Ascending aorta (tissue), 2 donors: Measurements from ENCODE around the gene NRBP1. TPM values are rescaled to one million over a fixed set of nuclear protein-coding genes. Genes with fewer than 3 reads are reported as not detected.

ENCODE experiments used
- DNase-seq, 2 donors: peaks; one replicate each; pipeline ENCODE4 v3.0.0-alpha.2; 2019; ENCODE audit warnings: low spot score in 2 of 2
- H3K27ac ChIP-seq, 2 donors: fragments of 200-600 bp; sonication (generic); one replicate each; pipeline ENCODE4 v1.5.1; 2016 to 2017; ENCODE audit warnings: mild to moderate bottlenecking in 1 of 2
- H3K27me3 ChIP-seq: fragments of 200-600 bp; sonication (generic); one replicate; pipeline ENCODE4 v1.5.1; 2017
- H3K36me3 ChIP-seq, 2 donors: fragments of 200-600 bp; sonication (generic); one replicate each; pipeline ENCODE4 v1.5.1; 2016
- H3K4me1 ChIP-seq, 2 donors: fragments of 200-600 bp; sonication (generic); one replicate each; pipeline ENCODE4 v1.5.1; 2016 to 2017; ENCODE audit warnings: mild to moderate bottlenecking in 1 of 2
- H3K4me3 ChIP-seq, 2 donors: fragments of 200-600 bp; sonication (generic); one replicate each; pipeline ENCODE4 v1.5.1; 2016 to 2017; ENCODE audit warnings: mild to moderate bottlenecking in 1 of 2
- H3K9me3 ChIP-seq, 2 donors: fragments of 200-600 bp; sonication (generic); one replicate each; pipeline ENCODE4 v1.5.1; 2016
- intact Hi-C: fragments of 100-400 bp; cut with DNase I; formaldehyde crosslinking; loops from one replicate; pipeline ENCODE4 v1.15.1; 2023
- total RNA-seq: library from RNA; depleted of rRNA; stranded (reverse); fragments of >200 nt; gene quantifications from one replicate; pipeline ENCODE4 v1.1.0, GENCODE V29; 2016
- TF ChIP-seq, protein P1 (sequence below), 3 experiments: fragments of 200-600 bp in 2 of 3; fragments of 450-650 bp in 1 of 3; sonication (generic) in 2 of 3; IDR thresholded peaks; one replicate each; pipeline ENCODE4 v1.5.1; 2016 to 2019; ENCODE audit warnings: antibody characterized with exemption in 3 of 3, mild to moderate bottlenecking in 1 of 3, moderate library complexity in 1 of 3

The NRBP1 gene
- total RNA-seq, 1 donor from 2014 or later, result 42.1 TPM

DNA sequence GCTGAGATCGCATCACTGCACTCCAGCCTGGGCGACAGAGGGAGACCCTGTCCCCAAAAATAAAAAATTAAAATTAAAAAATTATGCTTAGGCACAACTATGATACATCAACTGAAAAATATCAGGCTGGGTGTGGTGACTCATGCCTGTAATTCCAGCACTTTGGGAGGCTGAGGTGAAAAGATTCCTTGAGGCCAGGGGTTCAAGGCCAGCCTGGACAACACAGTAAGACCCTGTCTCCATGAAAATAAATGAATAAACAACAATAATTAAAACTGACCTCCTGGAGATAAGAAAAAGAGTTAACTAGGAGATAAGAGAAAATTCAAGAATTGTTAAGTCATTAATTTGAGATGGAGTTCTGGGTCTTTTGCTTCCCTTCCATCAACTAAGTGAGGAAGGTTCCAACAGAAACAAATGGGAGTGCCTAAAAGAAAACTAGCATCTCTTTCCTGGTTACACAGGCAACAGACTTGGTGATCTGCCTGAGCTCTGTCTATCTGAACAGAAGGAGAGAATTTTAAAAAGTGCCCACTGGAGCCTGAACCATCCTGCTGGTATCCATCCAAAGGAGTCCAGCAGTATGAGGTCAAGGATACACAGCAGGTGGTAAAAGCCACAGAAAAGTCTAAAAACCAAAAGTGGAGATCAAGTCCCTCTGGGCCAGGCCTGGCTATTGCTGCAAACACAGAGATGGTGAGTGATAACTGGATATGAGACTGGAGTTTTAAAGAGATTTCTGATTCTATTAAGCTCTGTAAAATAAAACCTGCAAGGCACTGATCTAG is 27.9 kb upstream of the NRBP1 start:
- H3K36me3 ChIP-seq, result no peaks in the 10 kb centered on the region
- no peak overlapping the region for H3K27ac ChIP-seq
- no peaks in the 10 kb centered on the region for H3K9me3 ChIP-seq
- TF ChIP-seq, protein P1, sequence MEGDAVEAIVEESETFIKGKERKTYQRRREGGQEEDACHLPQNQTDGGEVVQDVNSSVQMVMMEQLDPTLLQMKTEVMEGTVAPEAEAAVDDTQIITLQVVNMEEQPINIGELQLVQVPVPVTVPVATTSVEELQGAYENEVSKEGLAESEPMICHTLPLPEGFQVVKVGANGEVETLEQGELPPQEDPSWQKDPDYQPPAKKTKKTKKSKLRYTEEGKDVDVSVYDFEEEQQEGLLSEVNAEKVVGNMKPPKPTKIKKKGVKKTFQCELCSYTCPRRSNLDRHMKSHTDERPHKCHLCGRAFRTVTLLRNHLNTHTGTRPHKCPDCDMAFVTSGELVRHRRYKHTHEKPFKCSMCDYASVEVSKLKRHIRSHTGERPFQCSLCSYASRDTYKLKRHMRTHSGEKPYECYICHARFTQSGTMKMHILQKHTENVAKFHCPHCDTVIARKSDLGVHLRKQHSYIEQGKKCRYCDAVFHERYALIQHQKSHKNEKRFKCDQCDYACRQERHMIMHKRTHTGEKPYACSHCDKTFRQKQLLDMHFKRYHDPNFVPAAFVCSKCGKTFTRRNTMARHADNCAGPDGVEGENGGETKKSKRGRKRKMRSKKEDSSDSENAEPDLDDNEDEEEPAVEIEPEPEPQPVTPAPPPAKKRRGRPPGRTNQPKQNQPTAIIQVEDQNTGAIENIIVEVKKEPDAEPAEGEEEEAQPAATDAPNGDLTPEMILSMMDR (IDR thresholded peaks at IDR 0.05), result no peak
- H3K4me1 ChIP-seq, result no peaks in the 10 kb centered on the region
- DNase-seq, result no peak
- no peaks in the 10 kb centered on the region for H3K27me3 ChIP-seq
- intact Hi-C loops, result no loop called here
- H3K4me3 ChIP-seq, result no peak overlapping the region

DNA sequence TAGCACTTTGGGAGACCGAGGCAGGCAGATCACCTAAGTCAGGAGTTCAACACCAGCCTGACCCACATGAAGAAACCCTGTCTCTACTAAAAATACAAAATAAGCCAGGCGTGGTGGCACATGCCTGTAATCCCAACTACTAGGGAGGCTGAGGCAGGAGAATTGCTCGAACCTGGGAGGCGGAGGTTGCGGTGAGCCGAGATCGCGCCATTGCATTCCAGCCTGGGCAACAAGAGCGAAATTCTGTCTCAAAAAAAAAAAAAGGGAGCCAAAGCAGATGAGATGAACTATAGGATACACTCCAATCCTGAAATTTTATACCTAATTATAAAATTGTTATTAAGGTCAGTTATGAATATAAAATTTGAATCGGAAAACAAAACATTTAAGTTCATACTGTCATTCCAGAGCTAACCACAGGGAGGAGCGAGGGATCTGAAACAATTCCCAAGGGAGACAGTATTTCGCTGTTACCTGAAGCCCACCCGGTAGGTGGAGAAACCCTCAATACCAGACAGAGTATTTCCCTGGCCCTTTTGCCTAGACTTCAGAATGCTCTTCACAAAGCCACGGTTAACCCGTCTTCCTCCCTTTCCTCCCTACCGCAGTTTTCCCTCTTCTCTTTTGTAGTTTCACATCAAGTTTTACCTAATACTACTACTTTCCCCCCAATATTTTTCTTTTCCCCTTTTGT is 20.5 kb upstream of the NRBP1 start:
- H3K27ac ChIP-seq, result peak overlapping the region in 1 of 2 donors; percentile 80
- intact Hi-C loops, result loop anchor here (2.0 to 5.0 kb wide), 2 partner anchors 27 to 36 kb away; partner anchors contain the start of genes EIF2B4, SNX17 and ZNF513
- DNase-seq, result no peak
- H3K4me1 ChIP-seq, result peaks cover 6 to 12% of the 10 kb centered on the region in 2 donors
- H3K36me3 ChIP-seq, result no peaks in the 10 kb centered on the region
- TF ChIP-seq, protein P1 (IDR thresholded peaks at IDR 0.05), result peak in 2 of 3 experiments; percentile 9 to 31
- no peaks in the 10 kb centered on the region for H3K27me3 ChIP-seq
- peak overlapping the region; percentile 96 to 97 for H3K4me3 ChIP-seq
- H3K9me3 ChIP-seq, result no peaks in the 10 kb centered on the region

DNA sequence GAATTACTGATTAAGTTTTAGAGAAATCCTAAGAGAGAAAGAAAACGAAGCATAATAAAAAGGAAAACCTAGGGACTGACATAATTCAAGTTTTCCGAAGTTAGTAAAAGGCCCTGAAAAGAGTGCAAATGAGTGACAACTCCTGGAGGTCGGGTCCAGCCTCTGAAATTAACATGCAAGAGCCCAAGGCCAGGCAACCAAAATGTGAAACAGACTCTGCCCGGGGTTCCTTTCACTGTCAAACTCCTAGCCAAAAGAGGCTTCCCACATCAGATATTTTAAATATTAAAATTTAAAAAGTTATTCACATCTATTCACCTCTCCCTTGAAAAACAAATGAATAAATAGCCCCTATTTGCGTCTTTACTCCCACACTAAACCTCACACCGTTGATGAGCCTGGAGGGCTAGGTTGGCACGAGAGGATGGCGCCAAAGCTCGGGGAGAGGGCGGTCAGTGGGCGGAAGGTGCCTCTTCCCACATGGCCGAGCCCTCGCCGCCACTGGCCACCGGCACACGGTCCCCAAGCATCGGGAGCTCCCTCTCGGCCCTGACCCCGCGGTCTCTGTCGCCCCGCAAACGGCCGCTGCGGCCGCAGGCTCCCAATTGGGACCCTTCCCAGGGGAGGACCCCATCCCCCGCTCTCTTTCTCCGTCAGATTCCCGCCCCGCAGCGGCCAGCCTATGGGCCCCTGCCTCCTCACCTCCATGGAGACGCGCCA is 19.7 kb upstream of the NRBP1 start:
- H3K27me3 ChIP-seq, result no peaks in the 10 kb centered on the region
- peak in 1 of 2 donors; percentile 64 for DNase-seq
- no peaks in the 10 kb centered on the region for H3K9me3 ChIP-seq
- peak overlapping the region; percentile 80 to 91 for H3K27ac ChIP-seq
- no peaks in the 10 kb centered on the region for H3K36me3 ChIP-seq
- peaks cover 6 to 12% of the 10 kb centered on the region in 2 donors for H3K4me1 ChIP-seq
- peak overlapping the region; percentile 96 to 97 for H3K4me3 ChIP-seq
- intact Hi-C loops, result loop anchor here (1.0 to 5.0 kb wide), 5 partner anchors 20 to 81 kb away; partner anchors contain the start of genes EIF2B4, IFT172, NRBP1 and SNX17
- TF ChIP-seq, protein P1 (IDR thresholded peaks at IDR 0.05), result no peak

DNA sequence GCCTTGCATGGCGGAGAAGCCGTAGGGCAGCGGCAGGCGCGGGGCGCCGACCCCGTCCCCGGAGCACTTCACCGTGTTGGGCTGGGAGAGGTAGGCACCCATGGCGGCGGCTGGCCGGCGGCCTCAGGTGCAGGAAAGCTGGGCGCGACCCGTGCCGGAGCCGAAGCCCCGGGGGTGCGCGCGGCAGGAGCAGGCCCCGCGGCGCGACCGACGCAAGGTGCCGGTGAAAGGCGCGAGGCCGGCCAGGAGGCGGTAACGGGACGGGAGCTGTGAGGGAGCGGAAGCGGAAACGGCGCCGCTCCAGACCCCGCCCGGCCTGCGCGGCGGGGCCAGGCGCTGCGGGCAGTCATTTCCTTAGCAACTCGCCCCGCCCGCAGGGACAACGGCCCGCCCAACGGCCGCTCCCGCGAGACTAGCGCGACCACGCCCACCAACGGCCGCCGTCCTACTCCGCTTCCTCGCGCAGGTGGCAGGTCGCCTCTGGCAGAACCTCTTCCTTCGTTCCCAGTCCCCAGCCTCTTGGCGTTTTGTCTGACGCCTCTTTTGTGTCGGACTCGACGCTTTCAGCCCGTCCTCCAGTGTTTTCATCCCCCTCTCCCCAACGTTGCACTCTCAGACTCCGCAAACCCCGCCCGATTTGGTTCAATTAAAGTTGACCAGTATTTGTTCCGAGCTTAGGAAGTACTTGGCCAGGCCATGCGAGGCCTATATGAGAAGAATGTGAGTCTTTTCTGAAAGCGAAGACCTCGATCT is 18.9 kb upstream of the NRBP1 start, which contains the start of gene PPM1G:
Gene PPM1G, minus strand, starts transcription at position 271 of the 753 bp plus-strand sequence. Its CDS starts 169 bp downstream, at position 102.
- Histone ChIP-seq H3K27me3 (no peaks in the 10 kb centered on the region), H3K4me3 (peak within 1 kb of the TSS; percentile 96 to 97), H3K36me3 (no peaks in the 10 kb centered on the region), H3K4me1 (peaks cover 6 to 12% of the 10 kb centered on the region in 2 donors), H3K9me3 (no peaks in the 10 kb centered on the region), H3K27ac (peak within 1 kb of the TSS; percentile 80 to 91)
- intact Hi-C loops, result loop anchor here (1.0 to 5.0 kb wide), 5 partner anchors 19 to 80 kb away; partner anchors contain the start of genes EIF2B4, IFT172, NRBP1 and SNX17
- peak; percentile 56 to 95 for DNase-seq
- TF ChIP-seq, protein P1 (IDR thresholded peaks at IDR 0.05), result no peak
